Vagina (tissue), 2 donors: ENCODE data around the gene SEC22B.
"Not testable (repeated sequence)": the region's sequence is repeated elsewhere in the genome, so short reads cannot be mapped to it uniquely, and the experiment has no call there.

Source experiments
- CTCF ChIP-seq, 3 experiments: fragments of 450-650 bp in 2 of 3; fragments of 200-600 bp in 1 of 3; sonication (generic) in 1 of 3; IDR thresholded peaks; one replicate each; pipeline ENCODE4 v1.5.1; 2017 to 2019; ENCODE audit warnings: antibody characterized with exemption in 3 of 3, mild to moderate bottlenecking in 2 of 3, moderate library complexity in 2 of 3
- POLR2A ChIP-seq, 2 donors: fragments of 450-650 bp; IDR thresholded peaks; one replicate each; pipeline ENCODE4 v1.6.1; 2017; ENCODE audit warnings: antibody characterized with exemption in 2 of 2, mild to moderate bottlenecking in 2 of 2, moderate library complexity in 2 of 2

- TF ChIP-seq CTCF, POLR2A (IDR thresholded peaks at IDR 0.05): not testable (repeated sequence)
Observed at GRCh38 chr1:120179811-120180690, 3.7 kb upstream of the SEC22B start.
